ENCODE measurements around the gene ZNF438.
"Not testable (repeated sequence)": the region's sequence is repeated elsewhere in the genome, so short reads cannot be mapped to it uniquely, and the experiment has no call there.

The ZNF438 gene

DNA sequence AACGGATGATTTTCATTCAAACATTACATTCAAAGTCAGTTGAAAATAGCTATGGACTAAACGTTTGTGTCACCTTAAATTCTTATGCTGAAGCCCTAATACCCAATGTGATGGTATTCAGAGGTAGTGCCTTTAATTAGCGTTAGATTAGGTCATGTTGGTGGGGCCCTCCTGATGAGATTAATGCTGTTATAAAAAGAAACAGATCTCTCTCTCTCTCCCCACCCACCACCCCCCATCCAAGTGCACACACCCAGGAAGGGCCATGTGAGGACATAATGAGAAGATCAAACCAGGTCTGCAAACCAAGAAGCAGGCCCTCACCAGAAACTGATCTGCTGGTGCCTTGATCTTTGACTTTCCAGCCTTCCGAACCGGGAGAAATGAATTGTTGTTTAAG, 44.2 kb downstream of the ZNF438 start:
- no peak for DNase-seq (ENCODE audit: low read depth)

DNA sequence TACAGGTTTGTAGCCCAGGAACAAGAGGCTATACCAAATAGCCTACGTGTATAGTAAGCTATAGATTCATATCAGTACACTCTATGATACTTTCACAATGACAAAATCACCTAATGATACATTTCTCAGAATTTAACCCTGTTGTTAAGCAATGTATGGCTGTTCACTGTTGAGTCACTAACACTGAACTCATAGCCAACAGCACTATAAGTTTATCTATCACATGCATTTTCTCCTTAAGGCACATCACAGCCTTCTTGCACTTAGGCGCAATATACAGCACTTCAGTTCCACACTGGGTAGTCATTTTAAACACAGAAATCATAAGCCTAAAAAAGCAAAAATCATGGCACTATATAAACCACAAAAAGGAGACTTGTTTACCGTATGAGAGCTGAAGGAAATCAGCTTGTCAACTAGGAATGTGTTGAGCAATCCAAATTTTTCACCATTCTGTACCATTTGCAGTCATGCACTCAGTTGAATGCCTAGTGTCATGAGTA, 45.6 kb downstream of the ZNF438 start:
- DNase-seq (ENCODE audit: low read depth) = peak; percentile 59

DNA sequence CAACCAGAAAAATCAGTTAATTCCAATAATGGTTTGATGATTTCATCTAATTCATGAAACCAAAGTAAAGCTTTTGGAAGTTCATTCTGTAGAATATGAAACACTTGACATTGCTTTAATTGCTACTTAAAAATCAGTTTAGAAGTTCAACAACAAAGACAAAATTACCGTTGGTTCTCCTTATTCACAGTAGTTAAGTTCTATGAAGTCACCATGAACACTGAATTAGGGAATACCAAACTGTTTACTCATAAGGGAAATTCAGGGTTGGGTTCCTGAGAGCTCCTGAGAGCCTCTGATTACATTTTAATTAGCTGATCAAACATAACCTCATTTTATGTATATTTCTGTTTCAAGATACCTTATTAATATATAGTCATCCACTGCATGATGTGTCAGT, 46.2 kb downstream of the ZNF438 start:
- DNase-seq (ENCODE audit: low read depth) = peak; percentile 22

DNA sequence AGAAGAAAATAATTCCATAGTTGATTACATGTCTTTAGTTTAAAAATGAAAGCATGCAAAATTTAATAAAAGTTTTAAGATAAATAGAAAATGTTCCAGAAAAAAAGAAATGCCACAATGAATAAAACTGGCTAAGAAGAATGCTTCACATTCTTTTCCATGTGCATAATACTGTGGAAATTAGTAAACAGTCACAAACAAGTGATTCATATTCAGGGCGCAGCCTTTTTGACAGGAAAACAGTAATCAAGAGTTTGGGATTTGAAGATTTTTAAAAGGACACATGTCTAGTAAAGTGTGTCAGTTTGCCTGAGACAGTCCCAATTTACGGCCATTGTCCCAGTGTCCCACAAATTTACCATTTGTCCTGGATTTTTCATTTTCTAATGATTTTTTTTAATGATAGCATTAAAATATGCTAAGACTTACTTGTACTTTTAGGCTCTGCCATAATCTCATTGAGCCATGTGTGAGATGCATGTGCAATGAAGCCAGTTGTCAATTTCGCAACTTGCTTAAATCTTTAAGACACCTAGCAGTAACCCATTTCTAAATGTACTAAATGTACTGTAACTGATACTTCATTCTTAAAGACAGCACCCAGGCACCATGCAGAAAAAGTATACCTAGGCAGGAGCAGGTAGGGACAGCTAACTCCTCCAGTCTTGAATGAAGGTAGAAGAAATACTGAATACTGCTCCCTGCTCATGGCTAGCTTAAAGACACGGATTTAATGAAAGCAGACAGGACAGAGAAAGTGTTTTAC, 46.9 kb downstream of the ZNF438 start:
- peak; percentile 75 for DNase-seq (ENCODE audit: low read depth)

DNA sequence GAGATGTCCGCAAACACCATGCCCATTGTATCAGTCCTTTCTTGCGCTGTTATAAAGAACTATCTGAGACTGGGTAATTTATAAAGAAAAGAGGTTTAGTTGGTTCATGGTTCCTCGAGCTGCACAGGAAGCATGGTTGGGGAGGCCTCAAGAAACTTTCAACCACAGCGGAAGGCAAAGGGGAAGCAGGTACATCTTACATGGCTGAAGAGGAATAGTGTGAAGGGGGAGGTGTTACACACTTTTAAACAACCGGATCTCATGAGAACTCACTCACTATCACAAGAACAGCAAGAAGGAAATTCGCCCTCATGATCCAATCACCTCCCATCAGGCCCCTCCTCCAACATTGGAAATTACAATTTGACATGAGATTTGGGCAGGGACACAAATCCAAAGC, 48.5 kb downstream of the ZNF438 start:
- not testable (repeated sequence) for DNase-seq (ENCODE audit: low read depth)

DNA sequence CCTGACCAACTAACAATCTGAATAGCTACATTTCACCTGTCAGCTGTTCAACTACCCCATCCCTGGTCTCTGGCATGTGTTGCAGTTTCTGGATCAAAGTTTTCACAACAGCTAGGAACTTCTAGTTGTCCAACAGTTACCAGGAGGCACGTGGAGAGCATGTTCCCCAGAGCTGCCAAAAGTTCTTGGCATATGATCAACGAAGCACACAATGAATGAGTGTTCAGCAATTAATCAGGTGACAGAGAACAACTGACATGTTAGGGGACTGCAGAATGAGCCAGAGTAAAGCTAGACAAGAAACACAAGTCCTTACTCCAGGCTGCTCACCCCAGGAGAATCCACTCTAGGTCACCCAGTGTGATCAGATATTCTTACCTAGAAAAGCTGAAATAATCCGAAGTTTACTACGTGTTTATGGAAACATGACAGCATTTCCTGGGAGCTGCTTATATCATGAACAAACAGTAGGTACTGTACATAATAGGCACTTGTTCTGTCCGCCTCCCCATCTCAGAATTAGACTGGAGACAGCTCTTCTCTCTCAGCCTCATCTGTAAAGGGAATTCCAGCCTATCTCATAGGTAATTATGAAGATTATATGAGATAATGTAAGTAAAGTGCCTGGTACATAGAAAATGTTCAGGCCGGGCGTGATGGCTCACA, 50.6 kb downstream of the ZNF438 start:
- DNase-seq (ENCODE audit: low read depth) = peak; percentile 63

DNA sequence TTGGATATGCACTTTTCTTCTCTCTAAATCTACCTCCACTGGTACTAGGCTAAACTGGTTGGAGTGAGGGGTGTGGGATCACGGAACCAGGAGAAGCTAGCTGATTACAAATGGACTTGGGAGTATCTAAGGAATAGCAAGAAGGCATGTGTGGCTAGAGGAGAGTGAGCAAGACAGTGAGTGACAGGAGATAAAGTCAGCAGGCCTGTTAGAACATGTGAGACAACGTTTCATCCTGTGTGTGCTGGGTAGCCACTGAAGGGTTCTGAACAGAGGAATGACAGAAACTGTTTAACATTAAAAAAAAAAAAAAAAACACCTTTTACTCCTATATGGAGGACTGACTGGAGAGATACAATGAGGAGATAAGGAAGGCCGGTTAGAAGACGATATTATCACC, 51.7 kb downstream of the ZNF438 start:
- DNase-seq (ENCODE audit: low read depth) = no peak

DNA sequence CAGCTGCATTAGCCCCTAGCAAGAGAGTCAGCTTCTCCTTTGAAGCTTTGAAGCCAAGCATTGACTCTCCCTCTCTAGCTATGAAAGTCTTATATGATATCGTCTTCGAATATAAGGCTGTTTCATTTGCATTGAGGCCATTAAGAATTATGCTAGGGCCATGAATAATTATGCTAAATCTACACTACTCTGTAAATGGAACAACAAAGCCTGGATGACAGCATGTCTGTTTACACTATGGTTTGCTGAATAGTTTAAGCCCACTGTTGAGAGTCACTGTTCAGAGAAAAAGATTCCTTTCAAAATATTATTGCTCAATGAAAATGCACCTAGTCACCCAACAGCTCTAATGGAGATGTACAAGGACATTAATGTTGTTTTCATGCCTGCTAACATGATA, 52.8 kb downstream of the ZNF438 start:
- no peak for DNase-seq (ENCODE audit: low read depth)

DNA sequence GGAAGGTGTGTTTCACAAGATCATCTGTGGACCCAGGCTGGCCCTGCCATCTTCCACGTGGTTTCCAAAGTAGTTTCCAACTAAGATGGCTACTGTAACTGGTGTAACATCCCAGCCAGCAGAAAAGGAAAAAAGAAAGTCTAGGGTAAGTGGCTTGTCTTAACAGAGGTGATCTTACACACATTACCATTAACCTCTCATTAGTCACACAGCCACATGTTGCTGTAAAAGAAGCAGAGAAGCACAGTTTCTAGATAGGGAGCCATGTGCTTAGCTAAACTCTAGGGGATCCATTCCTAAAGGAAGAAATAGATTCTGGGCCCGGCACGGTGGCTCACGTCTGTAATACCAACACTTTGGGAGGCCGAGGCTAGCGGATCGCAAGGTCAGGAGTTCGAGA, 54.3 kb downstream of the ZNF438 start:
- no peak for DNase-seq (ENCODE audit: low read depth)

DNA sequence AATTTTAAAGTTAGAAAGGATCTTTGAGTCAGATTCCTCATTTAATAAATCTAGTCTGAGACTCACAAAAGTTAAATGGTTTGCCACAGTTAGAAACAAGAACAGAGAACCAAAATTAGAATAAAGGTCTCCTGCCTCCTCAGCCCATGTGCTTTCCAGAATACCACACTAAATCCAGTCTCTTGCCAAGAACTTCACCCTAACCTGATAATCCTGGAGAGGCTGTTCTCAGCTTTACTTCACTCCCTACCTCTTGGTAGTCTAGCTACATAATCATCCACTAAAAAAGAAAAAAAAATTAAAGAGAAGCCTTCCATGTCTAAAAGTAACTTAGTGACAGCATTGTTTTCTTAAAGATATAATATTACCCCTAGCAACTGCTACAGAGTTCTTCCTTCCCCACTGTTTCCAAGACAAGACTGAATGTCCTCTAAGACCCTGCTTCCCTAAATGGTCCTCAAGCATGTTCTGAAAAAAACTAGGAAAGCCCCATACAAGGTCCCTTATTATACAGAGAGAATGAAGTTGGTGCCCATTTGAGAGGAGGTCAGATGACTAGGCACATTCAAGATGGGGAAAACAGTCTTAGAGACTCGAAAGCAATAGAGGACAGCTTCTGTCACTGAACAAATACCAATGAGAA, 56.8 kb downstream of the ZNF438 start:
- peak; percentile 70 for DNase-seq (ENCODE audit: low read depth)

DNA sequence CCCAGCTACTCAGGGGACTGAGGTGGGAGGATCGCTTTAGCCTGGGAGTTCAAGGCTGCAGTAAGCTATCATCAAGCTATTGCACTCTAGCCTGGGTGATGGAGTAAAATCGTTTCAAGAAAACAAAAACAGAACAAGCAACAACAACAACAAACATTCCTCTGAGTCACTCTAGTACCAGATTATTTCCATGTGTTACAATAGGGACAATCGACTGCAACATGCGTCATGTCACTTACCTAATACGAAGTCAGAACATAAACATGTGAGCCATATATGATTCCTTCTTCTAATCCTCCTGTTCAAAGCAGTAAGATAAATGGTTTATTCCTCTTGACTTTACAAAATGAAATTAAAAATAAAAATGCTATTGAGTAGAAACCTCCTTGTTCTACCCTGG, 57.3 kb downstream of the ZNF438 start:
- peak; percentile 79 for DNase-seq (ENCODE audit: low read depth)

DNA sequence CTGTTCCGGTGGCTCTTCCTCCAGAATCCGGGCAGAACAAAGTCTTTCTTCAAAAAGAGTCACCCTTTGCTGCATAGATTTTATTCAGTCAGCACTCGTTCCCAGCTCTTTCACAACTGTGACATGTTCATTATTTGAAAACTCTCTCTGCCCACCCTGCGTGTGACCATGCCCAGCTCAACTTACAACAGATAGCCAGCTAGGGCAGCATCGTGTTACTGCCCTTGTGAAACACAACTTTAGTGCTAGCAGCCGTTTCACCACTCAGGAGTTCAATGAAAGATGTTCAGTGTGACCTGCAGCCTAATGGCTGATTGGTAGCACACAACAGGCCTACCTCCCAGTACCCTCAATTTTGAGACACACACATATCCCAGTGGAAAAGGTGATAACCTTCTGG, 57.9 kb downstream of the ZNF438 start:
- peak; percentile 95 for DNase-seq (ENCODE audit: low read depth)

DNA sequence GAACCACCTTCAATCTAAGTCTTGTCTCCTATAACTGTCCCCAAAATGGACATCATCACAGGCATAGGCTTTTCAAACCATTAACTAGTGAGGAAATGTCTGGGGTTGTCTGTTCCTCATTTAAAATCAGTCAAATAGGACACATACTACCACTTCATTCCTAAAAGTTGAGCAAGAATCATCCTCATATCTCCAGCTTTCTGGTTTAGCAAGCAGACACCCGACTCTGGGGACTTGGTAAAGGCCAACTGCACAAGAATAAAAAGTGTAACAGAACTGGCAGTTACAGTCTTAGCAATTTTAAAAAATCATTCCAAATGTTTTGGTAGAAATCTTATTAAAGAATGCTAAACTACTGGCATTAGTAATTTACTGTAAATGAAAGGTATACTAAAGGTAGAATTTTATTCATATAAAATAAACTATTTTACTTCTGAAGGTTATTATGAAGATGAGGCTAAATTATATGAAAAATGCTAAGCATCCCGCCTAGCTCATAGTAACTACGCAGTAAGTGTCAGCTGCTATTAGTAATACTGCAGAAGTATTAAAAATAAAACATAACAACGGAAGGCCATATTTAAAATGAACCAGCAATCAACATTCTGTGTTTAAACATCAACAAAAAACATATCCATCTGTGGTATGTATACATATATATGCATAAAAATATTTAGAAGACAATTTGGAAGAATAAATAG, 60.8 kb downstream of the ZNF438 start:
- peak; percentile 91 for DNase-seq (ENCODE audit: low read depth)

DNA sequence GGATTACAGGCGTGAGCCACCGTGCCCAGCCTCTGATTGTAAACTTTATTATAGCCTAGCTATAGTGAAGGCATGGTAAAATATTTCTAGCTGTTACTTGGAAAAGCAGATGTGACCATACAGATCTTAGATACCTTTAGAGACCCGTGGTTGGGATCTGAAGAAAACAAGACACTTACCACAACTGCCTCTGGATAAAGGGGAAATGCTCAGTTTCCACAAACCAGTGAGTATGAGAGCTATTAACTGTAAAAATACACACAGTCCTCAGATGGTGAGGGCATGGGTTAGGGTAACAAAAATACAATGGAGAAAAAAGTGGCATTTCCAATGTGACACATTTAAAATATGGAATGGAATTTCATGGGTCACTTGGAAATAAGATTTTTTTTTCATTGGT, 63.0 kb downstream of the ZNF438 start:
- DNase-seq (ENCODE audit: low read depth) = no peak

DNA sequence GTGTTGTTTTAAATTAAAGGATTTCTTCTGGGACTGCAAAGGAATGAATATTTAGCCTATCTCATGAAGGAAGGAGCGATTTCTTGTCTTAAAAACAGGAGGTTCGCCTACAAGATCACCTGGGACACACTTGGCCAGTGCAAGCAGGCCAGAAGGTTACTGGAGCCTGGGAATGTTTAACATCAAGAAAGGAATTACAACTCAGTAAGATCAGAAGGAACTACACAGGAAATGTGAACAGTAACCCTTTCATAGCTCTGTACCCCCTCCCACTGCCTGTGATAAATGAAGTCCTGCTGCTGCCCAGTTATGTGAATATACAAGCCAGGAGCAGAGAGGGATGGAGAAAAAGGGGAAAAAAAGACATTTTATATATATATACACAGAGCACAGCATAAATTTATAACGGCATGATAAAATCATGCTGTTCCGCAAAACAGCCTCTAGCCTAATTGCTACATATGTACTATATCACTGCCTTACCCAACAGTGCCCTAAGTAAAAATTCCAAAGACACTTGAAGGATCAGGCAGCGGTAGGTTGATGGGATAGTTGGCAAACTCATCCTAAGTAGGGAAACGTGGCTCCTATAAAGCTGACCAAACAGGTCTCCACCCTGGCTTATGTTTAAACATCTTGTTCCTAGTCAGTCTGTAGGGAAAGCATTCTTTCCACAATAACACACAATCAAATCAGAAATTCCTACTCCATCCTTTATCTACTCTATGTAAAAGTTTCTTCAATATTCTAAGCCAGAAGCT, 63.8 kb downstream of the ZNF438 start:
- peak; percentile 48 for DNase-seq (ENCODE audit: low read depth)

DNA sequence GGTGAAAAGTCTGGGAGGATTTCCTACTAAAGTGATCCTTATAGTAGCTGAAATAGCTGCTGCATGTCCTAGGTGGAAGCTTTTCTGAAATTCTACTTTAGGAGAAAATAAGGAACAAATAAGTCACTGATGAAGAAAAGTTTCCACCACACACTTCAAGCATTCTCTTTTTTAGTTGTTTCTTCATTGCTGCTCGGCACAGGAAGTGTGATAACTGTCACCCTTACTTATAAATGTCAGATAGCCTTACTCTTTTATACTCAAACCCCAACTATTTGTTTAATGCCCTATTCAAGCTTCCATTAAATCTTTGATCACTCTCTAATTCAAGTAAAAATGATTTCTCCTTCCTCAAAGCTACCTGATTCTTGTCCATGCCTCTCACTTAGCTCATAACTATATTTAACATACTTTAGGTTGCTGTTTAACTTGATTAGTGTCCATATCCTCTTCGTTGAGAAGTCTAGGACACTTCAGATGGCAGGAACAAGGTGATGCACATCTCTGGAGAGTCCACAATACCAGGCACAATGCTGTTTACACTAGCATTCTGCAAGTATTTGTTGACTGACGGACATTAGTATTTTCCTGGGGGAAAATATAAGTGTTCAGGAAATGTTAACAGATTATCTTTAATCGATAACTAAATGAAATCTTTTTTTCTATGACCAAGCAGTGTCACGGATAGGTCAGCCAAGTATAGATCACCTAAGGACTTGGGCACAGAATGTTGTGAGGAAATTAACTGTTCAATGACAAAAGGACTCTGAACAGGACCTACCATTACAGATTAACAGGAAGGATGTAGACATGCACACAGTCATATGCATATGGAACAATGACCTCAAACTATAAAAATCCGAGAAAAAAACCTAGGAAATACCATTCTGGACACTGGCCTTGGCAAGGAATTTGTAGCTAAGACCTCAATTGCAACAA, 67.4 kb downstream of the ZNF438 start:
- no peak for DNase-seq (ENCODE audit: low read depth)

DNA sequence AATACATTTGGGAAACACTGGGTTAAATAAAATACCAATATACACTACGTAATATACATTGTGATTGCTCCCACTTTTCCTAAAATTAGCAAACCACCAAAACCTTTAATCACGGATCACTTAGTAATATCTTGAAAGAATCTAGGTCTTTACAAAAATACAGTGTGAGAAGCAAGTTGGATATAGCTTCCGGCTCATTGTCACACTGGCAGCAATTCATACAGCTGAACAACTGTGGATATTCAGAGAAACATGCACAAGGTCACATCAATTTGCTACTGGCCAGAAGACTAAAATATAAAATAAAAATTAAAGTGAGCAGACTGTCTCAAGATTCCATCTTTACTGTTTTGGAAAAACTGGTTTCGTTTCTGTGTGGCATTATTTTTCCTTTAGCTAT, 69.1 kb downstream of the ZNF438 start:
- no peak for DNase-seq (ENCODE audit: low read depth)

DNA sequence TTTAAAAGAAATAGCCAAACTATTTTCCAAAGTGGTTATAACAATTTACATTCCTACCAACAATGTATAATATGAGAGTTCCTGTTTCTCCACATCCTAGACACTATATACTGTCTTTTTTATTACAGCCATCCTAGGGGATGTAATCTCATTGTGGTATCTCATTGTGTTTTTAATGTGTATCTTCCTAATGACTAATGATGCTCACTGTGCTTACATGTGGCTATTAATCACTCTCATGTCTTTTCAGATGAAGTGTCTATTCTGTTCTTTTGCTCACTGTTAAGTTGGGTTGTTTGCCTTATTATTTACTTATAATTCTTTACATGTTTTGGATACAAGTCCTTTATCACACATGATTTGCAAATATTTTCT, 71.8 kb downstream of the ZNF438 start:
- DNase-seq (ENCODE audit: low read depth) = no peak

DNA sequence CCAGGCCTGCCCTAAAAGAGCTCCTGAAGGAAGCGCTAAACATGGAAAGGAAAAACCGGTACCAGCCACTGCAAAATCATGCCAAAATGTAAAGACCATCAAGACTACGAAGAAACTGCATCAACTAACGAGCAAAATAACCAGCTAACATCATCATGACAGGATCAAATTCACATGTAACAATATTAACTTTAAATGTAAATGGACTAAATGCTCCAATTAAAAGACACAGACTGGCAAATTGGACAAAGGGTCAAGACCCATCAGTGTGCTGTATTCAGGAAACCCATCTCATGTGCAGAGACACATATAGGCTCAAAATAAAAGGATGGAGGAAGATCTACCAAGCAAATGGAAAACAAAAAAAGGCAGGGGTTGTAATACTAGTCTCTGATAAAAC, 82.4 kb downstream of the ZNF438 start:
- DNase-seq (ENCODE audit: low read depth) = not testable (repeated sequence)

DNA sequence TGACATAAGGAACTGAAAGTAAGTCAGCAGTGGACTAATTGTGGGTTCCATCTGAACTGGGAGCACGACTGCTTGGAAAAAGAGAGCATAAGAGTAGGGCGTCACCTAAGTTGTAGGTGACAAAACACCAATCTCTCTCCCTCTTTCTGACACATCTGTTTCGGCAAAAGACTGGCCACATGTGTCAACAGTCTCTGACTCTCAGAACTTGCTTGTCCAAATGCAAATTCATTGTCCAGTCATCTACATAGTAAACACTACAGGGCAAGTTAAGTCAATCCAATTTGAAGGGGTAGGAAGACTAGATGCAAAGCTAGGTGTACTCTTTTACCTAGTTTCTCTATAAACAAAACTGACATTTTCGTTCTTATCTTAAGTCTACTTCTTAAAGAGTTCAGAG, 87.7 kb downstream of the ZNF438 start:
- no peak for DNase-seq (ENCODE audit: low read depth)

DNA sequence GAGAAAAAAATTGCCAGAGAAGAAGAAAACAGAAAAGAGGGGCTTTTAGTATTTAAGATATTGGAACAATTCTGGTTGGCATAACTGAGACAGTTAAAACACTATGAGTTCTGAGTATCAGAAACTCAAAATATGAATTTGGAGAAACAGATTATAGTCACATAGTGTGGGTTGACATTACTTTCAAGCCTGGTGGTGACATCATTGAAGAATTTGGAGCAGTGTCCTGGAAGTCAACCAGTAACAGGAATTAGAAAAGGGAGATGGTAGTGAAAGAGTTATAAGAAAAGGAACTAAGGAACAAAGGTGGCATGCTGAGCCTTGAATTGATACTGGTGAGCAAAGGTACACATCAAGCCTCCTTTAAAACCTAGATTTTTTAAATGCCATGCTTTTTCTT, 88.2 kb downstream of the ZNF438 start:
- no peak for DNase-seq (ENCODE audit: low read depth)

Data from fibroblast of gingiva (primary cell).